Right lobe of liver (tissue), 6 donors: Measurements from ENCODE around the gene MAST2. TPM values are rescaled to one million over a fixed set of nuclear protein-coding genes. Genes with fewer than 3 reads are reported as not detected.

Experiments used
- ATAC-seq, 4 donors: fragments of 200-7000 bp; cut with Tn5 transposase; one replicate each; pipeline ENCODE4 v1.9.1; 2020; ENCODE audit warnings: mild to moderate bottlenecking in 4 of 4, moderate library complexity in 4 of 4
- DNase-seq, 3 donors: peaks; one replicate each; pipeline ENCODE4 v3.0.0-alpha.2; 2020
- H3K27ac ChIP-seq, 3 donors: fragments of 200-600 bp; one replicate each; pipeline ENCODE4 v1.8.0; 2022
- H3K27me3 ChIP-seq, 2 donors: fragments of 200-600 bp; one replicate each; pipeline ENCODE4 v1.8.0; 2022
- H3K36me3 ChIP-seq, 4 donors: fragments of 200-600 bp; sonication (generic) in 1 of 4; one replicate each; pipeline versions ENCODE4 v1.5.1 to v1.8.0; 2017 to 2022; ENCODE audit warnings: control low read depth in 1 of 4
- H3K4me1 ChIP-seq, 4 donors: fragments of 200-600 bp; sonication (generic) in 1 of 4; one replicate each; pipeline versions ENCODE4 v1.5.1 to v1.8.0; 2017 to 2022; ENCODE audit warnings: control low read depth in 1 of 4
- H3K4me3 ChIP-seq, 3 donors: fragments of 200-600 bp; one replicate each; pipeline ENCODE4 v1.8.0; 2022
- H3K9me3 ChIP-seq, 4 donors: fragments of 200-600 bp; sonication (generic) in 1 of 4; one replicate each; pipeline versions ENCODE4 v1.5.1 to v1.8.0; 2017 to 2022; ENCODE audit warnings: control low read depth in 1 of 4
- POLR2A ChIP-seq: fragments of 450-650 bp; IDR thresholded peaks from one replicate; pipeline ENCODE4 v1.6.1; 2017; ENCODE audit warnings: antibody characterized with exemption, mild to moderate bottlenecking
- WGBS: methylation state at CpG from one replicate; pipeline ENCODE4 v1.1.6; 2018; ENCODE audit warnings: low coverage, low lambda C conversion rate; ENCODE audit not compliant: insufficient coverage; ENCODE audit errors: missing lambda C conversion rate; 5-methylcytosine and 5-hydroxymethylcytosine counted together
- intact Hi-C, 2 donors: fragments of 100-400 bp; cut with DNase I; formaldehyde crosslinking; loops; one replicate each; pipeline versions ENCODE4 v1.11.2 to v1.14.1; 2022
- total RNA-seq, 6 experiments: library from RNA; depleted of rRNA in 2 of 6; stranded (reverse); fragments of >200 nt in 2 of 6; fragmentation: NEBNext Ultra II Directional in 3 of 6; extraction: Animal tissue kit (Norgen Biotek cat#: 25700) in 3 of 6; gene quantifications; one replicate each; pipeline versions ENCODE4 v1.1.0 to v1.2.4, GENCODE V29; 2016 to 2023
- TF ChIP-seq, protein P1 (sequence below), 4 donors: fragments of 200-600 bp in 3 of 4; fragments of 450-650 bp in 1 of 4; IDR thresholded peaks; one replicate each; pipeline versions ENCODE4 v1.5.1 to v1.8.0; 2016 to 2022; ENCODE audit warnings: antibody characterized with exemption in 4 of 4, mild to moderate bottlenecking in 2 of 4
- donor health status: DM: no; HTN: yes; CAD: no.
- donor health status: DM: no; HTN: no; CAD: no.
- donor health status: DM: no; HTN: no; CAD: no.
- donor health status: DM: no; HTN: yes; CAD: no.
- donor health status: DM: no; HTN: yes; CAD: no.

Gene MAST2
- total RNA-seq, 6 experiments from 2014 or later: 9.9 to 14.9 (median 12.3) TPM

DNA sequence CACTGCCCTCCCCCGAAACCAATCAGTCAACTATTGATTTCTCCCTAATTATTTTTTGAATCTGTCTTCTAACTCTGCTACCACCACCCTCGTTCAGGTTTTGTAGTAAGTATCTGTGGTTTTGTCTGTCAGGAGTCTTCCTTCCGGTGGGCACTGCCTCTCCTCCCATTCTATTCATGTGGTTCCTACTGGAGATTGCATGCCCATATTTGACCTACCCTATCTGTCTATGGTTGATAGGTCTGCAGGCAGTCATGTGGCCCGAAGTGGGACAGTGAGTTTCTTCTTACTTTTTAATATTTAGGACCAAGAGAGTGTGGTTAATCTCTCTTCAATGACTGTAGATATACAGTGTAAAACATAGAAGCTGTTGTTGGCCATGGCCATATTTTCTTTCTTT lies 17.8 kb upstream of the MAST2 start:
- Histone ChIP-seq H3K4me1 (no peaks in the 10 kb centered on the region), H3K27me3 (no peaks in the 10 kb centered on the region), H3K9me3 (no peaks in the 10 kb centered on the region), H3K36me3 (no peaks in the 10 kb centered on the region), H3K27ac (no peak overlapping the region), H3K4me3 (no peak overlapping the region)
- TF ChIP-seq POLR2A: no peak
- TF ChIP-seq, protein P1, sequence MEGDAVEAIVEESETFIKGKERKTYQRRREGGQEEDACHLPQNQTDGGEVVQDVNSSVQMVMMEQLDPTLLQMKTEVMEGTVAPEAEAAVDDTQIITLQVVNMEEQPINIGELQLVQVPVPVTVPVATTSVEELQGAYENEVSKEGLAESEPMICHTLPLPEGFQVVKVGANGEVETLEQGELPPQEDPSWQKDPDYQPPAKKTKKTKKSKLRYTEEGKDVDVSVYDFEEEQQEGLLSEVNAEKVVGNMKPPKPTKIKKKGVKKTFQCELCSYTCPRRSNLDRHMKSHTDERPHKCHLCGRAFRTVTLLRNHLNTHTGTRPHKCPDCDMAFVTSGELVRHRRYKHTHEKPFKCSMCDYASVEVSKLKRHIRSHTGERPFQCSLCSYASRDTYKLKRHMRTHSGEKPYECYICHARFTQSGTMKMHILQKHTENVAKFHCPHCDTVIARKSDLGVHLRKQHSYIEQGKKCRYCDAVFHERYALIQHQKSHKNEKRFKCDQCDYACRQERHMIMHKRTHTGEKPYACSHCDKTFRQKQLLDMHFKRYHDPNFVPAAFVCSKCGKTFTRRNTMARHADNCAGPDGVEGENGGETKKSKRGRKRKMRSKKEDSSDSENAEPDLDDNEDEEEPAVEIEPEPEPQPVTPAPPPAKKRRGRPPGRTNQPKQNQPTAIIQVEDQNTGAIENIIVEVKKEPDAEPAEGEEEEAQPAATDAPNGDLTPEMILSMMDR (IDR thresholded peaks at IDR 0.05): no peak
- no peak for ATAC-seq
- WGBS: 53% methylated on average over 4 of the region's 4 CpGs
- intact Hi-C loops: no loop called here
- no peak for DNase-seq

DNA sequence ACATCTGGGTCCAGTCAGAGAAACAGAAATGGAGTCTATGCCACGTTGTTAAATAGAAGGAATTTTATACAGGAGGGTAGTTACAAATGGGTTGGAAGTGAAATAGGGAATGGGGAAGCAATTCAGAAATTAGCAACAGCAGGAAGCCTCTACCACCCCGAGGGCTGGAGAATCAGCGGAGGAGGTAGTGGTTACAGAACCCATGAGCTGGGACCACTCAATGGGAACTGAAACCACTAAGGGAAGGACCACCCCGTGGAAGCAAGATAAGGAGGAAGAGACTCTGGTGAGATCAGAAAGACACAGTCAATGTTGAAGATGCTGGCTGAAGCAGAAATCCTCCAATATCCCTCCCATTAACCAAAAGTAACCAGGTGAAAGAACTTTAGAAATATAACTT lies 15.5 kb upstream of the MAST2 start:
- Histone ChIP-seq H3K27ac (no peak overlapping the region), H3K4me3 (no peak overlapping the region), H3K27me3 (no peaks in the 10 kb centered on the region), H3K4me1 (no peaks in the 10 kb centered on the region), H3K36me3 (no peaks in the 10 kb centered on the region), H3K9me3 (no peaks in the 10 kb centered on the region)
- ATAC-seq (peak in 3 of 4 donors; percentile 54 to 64 (median 55)), DNase-seq (no peak)
- intact Hi-C loops: no loop called here
- TF ChIP-seq, protein P1 (IDR thresholded peaks at IDR 0.05): no peak
- TF ChIP-seq POLR2A: no peak
- 50% methylated on average over 4 of the region's 4 CpGs for WGBS

DNA sequence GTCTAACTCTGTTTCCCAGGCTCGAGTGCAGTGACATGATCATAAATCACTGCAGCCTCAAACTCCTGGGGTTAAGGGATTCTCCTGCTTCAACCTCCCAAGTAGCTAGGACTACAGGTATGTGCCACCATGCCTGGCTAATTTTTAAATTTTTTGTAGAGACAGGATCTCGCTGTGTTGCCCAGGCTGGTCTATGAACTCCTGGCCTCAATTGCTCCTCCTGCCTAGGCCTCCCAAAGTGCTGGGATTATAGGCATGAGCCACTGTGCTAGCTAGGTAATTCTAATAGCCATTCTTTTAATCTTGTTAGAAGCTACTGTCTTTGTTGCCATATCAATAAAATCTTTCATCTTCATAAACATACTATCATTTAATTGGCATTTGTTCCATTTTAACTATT lies 13.8 kb upstream of the MAST2 start:
- no peak for DNase-seq
- Histone ChIP-seq H3K4me3 (no peak overlapping the region), H3K36me3 (no peaks in the 10 kb centered on the region), H3K27ac (no peak overlapping the region), H3K9me3 (no peaks in the 10 kb centered on the region), H3K4me1 (no peaks in the 10 kb centered on the region), H3K27me3 (no peaks in the 10 kb centered on the region)
- TF ChIP-seq POLR2A: no peak
- TF ChIP-seq, protein P1 (IDR thresholded peaks at IDR 0.05): no peak
- ATAC-seq: no peak
- WGBS: 72% methylated on average over 2 of the region's 2 CpGs
- intact Hi-C loops: no loop called here

DNA sequence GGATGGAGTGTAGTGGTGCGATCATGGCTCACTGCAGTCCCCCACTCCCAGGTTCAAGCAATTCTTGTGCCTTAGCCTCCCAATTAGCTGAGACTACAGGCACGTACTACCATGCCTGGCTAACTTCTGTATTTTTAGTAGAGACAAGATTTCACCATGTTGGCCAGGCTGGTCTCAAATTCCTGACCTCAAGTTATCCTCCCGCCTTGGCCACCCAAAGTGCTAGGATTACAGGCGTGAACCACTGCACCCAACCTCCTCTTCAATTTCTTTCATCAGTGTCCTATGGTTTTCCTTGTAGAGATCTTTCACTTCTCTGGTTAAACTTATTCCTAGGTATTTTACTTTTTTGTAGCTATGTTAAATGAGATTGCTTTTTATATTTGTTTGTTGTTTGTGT lies 10.7 kb upstream of the MAST2 start:
- ATAC-seq: no peak
- Histone ChIP-seq H3K36me3 (no peaks in the 10 kb centered on the region), H3K4me3 (no peak overlapping the region), H3K9me3 (no peaks in the 10 kb centered on the region), H3K27ac (no peak overlapping the region), H3K27me3 (no peaks in the 10 kb centered on the region), H3K4me1 (no peaks in the 10 kb centered on the region)
- intact Hi-C loops: no loop called here
- no peak for DNase-seq
- WGBS: 81% methylated on average over 4 of the region's 4 CpGs
- TF ChIP-seq POLR2A: no peak
- TF ChIP-seq, protein P1 (IDR thresholded peaks at IDR 0.05): no peak
